Measurements from ENCODE around the gene NDUFA11. TPM values are rescaled to one million over a fixed set of nuclear protein-coding genes. Genes with fewer than 3 reads are reported as not detected.

The NDUFA11 gene
- total RNA-seq, 1 experiment from 2014 or later = 220 TPM

- no peak for DNase-seq (ENCODE audit: low read depth)
Measured at GRCh38 chr19:5908773-5909442, 5.3 kb upstream of the NDUFA11 start.

GRCh38 chr19:5907241-5907640, 3.7 kb upstream of the NDUFA11 start:
- no peak for DNase-seq (ENCODE audit: low read depth)

GRCh38 chr19:5905114-5905778, 1.7 kb upstream of the NDUFA11 start:
- DNase-seq (ENCODE audit: low read depth) = no peak

- DNase-seq (ENCODE audit: low read depth) = peak; percentile 100
Measured at GRCh38 chr19:5904352-5905113, 943 bp upstream of the NDUFA11 start, which contains the start of gene VMAC. TSS of gene VMAC (plus strand) at chr19:5904872. CDS start at chr19:5904891, 19 bp downstream.

- DNase-seq (ENCODE audit: low read depth) = peak; percentile 21
Measured at GRCh38 chr19:5903056-5903623, 450 bp downstream of the NDUFA11 start.

- DNase-seq (ENCODE audit: low read depth) = no peak
Measured at GRCh38 chr19:5900976-5901375, 2.6 kb downstream of the NDUFA11 start.

GRCh38 chr19:5899728-5900526, 3.7 kb downstream of the NDUFA11 start:
- DNase-seq (ENCODE audit: low read depth) = no peak

GRCh38 chr19:5897189-5897969, 6.2 kb downstream of the NDUFA11 start:
- no peak for DNase-seq (ENCODE audit: low read depth)

GRCh38 chr19:5896365-5897076, 7.1 kb downstream of the NDUFA11 start:
- no peak for DNase-seq (ENCODE audit: low read depth)

- no peak for DNase-seq (ENCODE audit: low read depth)
Measured at GRCh38 chr19:5895890-5896289, 7.7 kb downstream of the NDUFA11 start.

- DNase-seq (ENCODE audit: low read depth) = no peak
Measured at GRCh38 chr19:5895409-5895808, 8.2 kb downstream of the NDUFA11 start.

GRCh38 chr19:5894704-5895349, 8.8 kb downstream of the NDUFA11 start:
- DNase-seq (ENCODE audit: low read depth) = no peak

GRCh38 chr19:5893907-5894703, 9.5 kb downstream of the NDUFA11 start:
- DNase-seq (ENCODE audit: low read depth) = no peak

GRCh38 chr19:5893296-5893903, 10.2 kb downstream of the NDUFA11 start:
- DNase-seq (ENCODE audit: low read depth) = no peak

- no peak for DNase-seq (ENCODE audit: low read depth)
Measured at GRCh38 chr19:5892772-5893275, 10.8 kb downstream of the NDUFA11 start.

GRCh38 chr19:5891938-5892771, 11.4 kb downstream of the NDUFA11 start:
- peak; percentile 38 for DNase-seq (ENCODE audit: low read depth)

- DNase-seq (ENCODE audit: low read depth) = no peak
Measured at GRCh38 chr19:5891572-5891937, 12.0 kb downstream of the NDUFA11 start.

All from HT1080 (cell line).